MM.1S (cell line): Measurements from ENCODE around the gene TMPRSS9.

Experiments used
- DNase-seq: peaks from one replicate; pipeline ENCODE4 v3.0.0-alpha.2; 2015
- H2AFZ ChIP-seq: fragments of 300-600 bp; sonication (generic); 2 replicates; pipeline ENCODE4 v1.6.0; 2016; ENCODE audit warnings: antibody characterized with exemption, low read length
- H3F3A ChIP-seq: fragments of 300-600 bp; sonication (generic); 2 replicates; pipeline ENCODE4 v1.6.1; 2016; ENCODE audit warnings: mild to moderate bottlenecking, antibody characterized with exemption, low read length, moderate library complexity, mixed read lengths; ENCODE audit not compliant: insufficient read depth
- H3K27ac ChIP-seq: fragments of 300-600 bp; sonication (generic); 2 replicates; pipeline ENCODE4 v1.5.1; 2016; ENCODE audit warnings: mild to moderate bottlenecking, low read length
- H3K27me3 ChIP-seq: fragments of 300-600 bp; sonication (generic); replicated peaks from 2 replicates; pipeline ENCODE4 v1.6.0; 2016; ENCODE audit warnings: low read length; ENCODE audit not compliant: insufficient read depth
- H3K36me3 ChIP-seq: fragments of 300-600 bp; sonication (generic); replicated peaks from 2 replicates; pipeline ENCODE4 v1.6.1; 2016; ENCODE audit warnings: mild to moderate bottlenecking, low read length, mixed read lengths; ENCODE audit not compliant: insufficient read depth
- H3K4me1 ChIP-seq: fragments of 300-600 bp; sonication (generic); 2 replicates; pipeline ENCODE4 v1.6.1; 2016; ENCODE audit warnings: low read length, mixed read lengths
- H3K4me2 ChIP-seq: fragments of 300-600 bp; sonication (generic); 2 replicates; pipeline ENCODE4 v1.6.0; 2016; ENCODE audit warnings: low read depth, low read length
- H3K4me3 ChIP-seq: fragments of 300-600 bp; sonication (generic); 2 replicates; pipeline ENCODE4 v1.5.1; 2016; ENCODE audit warnings: low read length, mixed read lengths
- H3K79me2 ChIP-seq: fragments of 300-600 bp; sonication (generic); 2 replicates; pipeline ENCODE4 v1.6.1; 2016; ENCODE audit warnings: mixed run types, low read length, mixed read lengths
- H3K9ac ChIP-seq: fragments of 300-600 bp; sonication (generic); 2 replicates; pipeline ENCODE4 v1.6.1; 2016; ENCODE audit warnings: low read length, mixed read lengths
- H3K9me2 ChIP-seq: fragments of 300-600 bp; sonication (generic); replicated peaks from 2 replicates; pipeline ENCODE4 v1.6.1; 2016; ENCODE audit warnings: mild to moderate bottlenecking, low read length, mixed read lengths; ENCODE audit not compliant: insufficient read depth
- H3K9me3 ChIP-seq: fragments of 300-600 bp; sonication (generic); replicated peaks from 2 replicates; pipeline ENCODE4 v1.6.1; 2016; ENCODE audit warnings: mild to moderate bottlenecking, low read length, mixed read lengths; ENCODE audit not compliant: insufficient read depth
- H4K20me1 ChIP-seq: fragments of 300-600 bp; sonication (generic); 2 replicates; pipeline ENCODE4 v1.6.1; 2016; ENCODE audit warnings: mild to moderate bottlenecking, low read length, moderate library complexity, mixed read lengths; ENCODE audit not compliant: insufficient read depth
- EZH2 ChIP-seq: fragments of 300-600 bp; sonication (generic); optimal IDR thresholded peaks from 2 replicates; pipeline ENCODE3; 2017; ENCODE audit warnings: low read depth, mild to moderate bottlenecking, antibody characterized with exemption, low read length, mixed read lengths
- EZH2phosphoT487 ChIP-seq: fragments of 300-600 bp; sonication (generic); IDR thresholded peaks from 2 replicates; pipeline ENCODE4 v1.6.1; 2018; ENCODE audit warnings: antibody characterized with exemption, low read length
- TF ChIP-seq, protein P1 (sequence below): fragments of 300-600 bp; sonication (generic); IDR thresholded peaks from 2 replicates; pipeline ENCODE4 v1.5.1; 2016; ENCODE audit warnings: antibody characterized with exemption, low read length, mixed read lengths

The TMPRSS9 gene

GRCh38 chr19:2359992-2360685 lies at the start of gene TMPRSS9:
Gene TMPRSS9 (plus strand): TSS chr19:2360265. CDS start chr19:2389786, 29,521 bp downstream.
- Histone ChIP-seq H2AFZ (no peak within 1 kb of the TSS), H3K36me3 (no peaks in the 10 kb centered on the region), H3K27me3 (peaks cover 45% of the 10 kb centered on the region), H3F3A (no peaks in the 10 kb centered on the region), H3K9me3 (no peaks in the 10 kb centered on the region), H3K4me1 (no peaks in the 10 kb centered on the region), H3K27ac (no peak within 1 kb of the TSS), H3K4me3 (no peak within 1 kb of the TSS), H3K4me2 (no peak within 1 kb of the TSS), H3K9me2 (no peaks in the 10 kb centered on the region), H3K9ac (no peak within 1 kb of the TSS), H4K20me1 (no peaks in the 10 kb centered on the region), H3K79me2 (no peaks in the 10 kb centered on the region)
- no peak for DNase-seq
- no peak for TF ChIP-seq EZH2phosphoT487
- TF ChIP-seq, protein P1, sequence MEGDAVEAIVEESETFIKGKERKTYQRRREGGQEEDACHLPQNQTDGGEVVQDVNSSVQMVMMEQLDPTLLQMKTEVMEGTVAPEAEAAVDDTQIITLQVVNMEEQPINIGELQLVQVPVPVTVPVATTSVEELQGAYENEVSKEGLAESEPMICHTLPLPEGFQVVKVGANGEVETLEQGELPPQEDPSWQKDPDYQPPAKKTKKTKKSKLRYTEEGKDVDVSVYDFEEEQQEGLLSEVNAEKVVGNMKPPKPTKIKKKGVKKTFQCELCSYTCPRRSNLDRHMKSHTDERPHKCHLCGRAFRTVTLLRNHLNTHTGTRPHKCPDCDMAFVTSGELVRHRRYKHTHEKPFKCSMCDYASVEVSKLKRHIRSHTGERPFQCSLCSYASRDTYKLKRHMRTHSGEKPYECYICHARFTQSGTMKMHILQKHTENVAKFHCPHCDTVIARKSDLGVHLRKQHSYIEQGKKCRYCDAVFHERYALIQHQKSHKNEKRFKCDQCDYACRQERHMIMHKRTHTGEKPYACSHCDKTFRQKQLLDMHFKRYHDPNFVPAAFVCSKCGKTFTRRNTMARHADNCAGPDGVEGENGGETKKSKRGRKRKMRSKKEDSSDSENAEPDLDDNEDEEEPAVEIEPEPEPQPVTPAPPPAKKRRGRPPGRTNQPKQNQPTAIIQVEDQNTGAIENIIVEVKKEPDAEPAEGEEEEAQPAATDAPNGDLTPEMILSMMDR: no peak

- no peak overlapping the region for H3K27ac ChIP-seq
- no peak overlapping the region for H2AFZ ChIP-seq
- no peaks in the 10 kb centered on the region for H3K79me2 ChIP-seq
- no peaks in the 10 kb centered on the region for H4K20me1 ChIP-seq
- no peak for DNase-seq
- H3K9ac ChIP-seq: no peak overlapping the region
- no peak overlapping the region for H3K4me3 ChIP-seq
- no peaks in the 10 kb centered on the region for H3K36me3 ChIP-seq
- peaks cover 88% of the 10 kb centered on the region for H3K27me3 ChIP-seq
- TF ChIP-seq EZH2phosphoT487 (no peak), EZH2 (no peak)
- TF ChIP-seq, protein P1: no peak
- H3F3A ChIP-seq: no peaks in the 10 kb centered on the region
- H3K4me2 ChIP-seq: no peak overlapping the region
- no peaks in the 10 kb centered on the region for H3K4me1 ChIP-seq
- H3K9me3 ChIP-seq: no peaks in the 10 kb centered on the region
- H3K9me2 ChIP-seq: no peaks in the 10 kb centered on the region
Measured at GRCh38 chr19:2311093-2311492, 49.0 kb upstream of the TMPRSS9 start.

- no peak for DNase-seq
- no peaks in the 10 kb centered on the region for H3K9me2 ChIP-seq
- no peaks in the 10 kb centered on the region for H3F3A ChIP-seq
- no peak overlapping the region for H3K4me2 ChIP-seq
- H3K27ac ChIP-seq: no peak overlapping the region
- TF ChIP-seq EZH2 (no peak), EZH2phosphoT487 (no peak)
- TF ChIP-seq, protein P1: no peak
- H2AFZ ChIP-seq: no peak overlapping the region
- no peaks in the 10 kb centered on the region for H3K79me2 ChIP-seq
- no peak overlapping the region for H3K9ac ChIP-seq
- no peak overlapping the region for H3K4me3 ChIP-seq
- H3K36me3 ChIP-seq: no peaks in the 10 kb centered on the region
- H3K9me3 ChIP-seq: no peaks in the 10 kb centered on the region
- H4K20me1 ChIP-seq: no peaks in the 10 kb centered on the region
- H3K4me1 ChIP-seq: no peaks in the 10 kb centered on the region
- H3K27me3 ChIP-seq: peaks cover 71% of the 10 kb centered on the region
Measured at GRCh38 chr19:2312820-2313501, 47.1 kb upstream of the TMPRSS9 start.
